ENCODE results near the gene TBC1D2B. TPM values are rescaled to one million over a fixed set of nuclear protein-coding genes. Genes with fewer than 3 reads are reported as not detected.

The TBC1D2B gene
- total and polyA plus RNA-seq, 3 donors from 2014 or later = 28.9 to 41.5 (median 40.6) TPM

DNA sequence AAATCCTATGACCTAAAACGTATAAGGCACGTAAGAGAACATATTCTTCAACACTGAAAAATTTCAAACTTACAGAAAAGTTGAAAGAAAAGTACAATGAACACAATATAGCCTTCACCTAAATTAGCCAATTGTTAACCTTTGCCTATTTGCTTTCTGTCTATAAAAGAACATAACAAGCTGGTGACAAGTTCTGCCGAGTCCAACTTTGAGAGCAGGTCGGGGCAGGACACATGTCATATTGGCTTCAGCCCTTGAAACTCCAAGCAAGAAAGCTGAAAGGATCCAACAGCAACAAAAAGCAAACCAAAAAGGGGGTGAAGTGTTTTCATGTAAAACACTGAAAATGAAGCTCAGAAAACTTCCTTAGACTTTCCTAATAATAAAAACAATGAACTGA lies 59.1 kb downstream of the TBC1D2B start:
- no peak for DNase-seq
- no peaks in the 10 kb centered on the region for H3K9me3 ChIP-seq
- peak overlapping the region in 1 of 2 donors; percentile 16 for H3K27ac ChIP-seq
- no peaks in the 10 kb centered on the region for H3K27me3 ChIP-seq
- no peaks in the 10 kb centered on the region for H3K36me3 ChIP-seq (ENCODE audit: low read depth, missing control alignments)
- H3K4me3 ChIP-seq = no peak overlapping the region
- TF ChIP-seq, protein P1, sequence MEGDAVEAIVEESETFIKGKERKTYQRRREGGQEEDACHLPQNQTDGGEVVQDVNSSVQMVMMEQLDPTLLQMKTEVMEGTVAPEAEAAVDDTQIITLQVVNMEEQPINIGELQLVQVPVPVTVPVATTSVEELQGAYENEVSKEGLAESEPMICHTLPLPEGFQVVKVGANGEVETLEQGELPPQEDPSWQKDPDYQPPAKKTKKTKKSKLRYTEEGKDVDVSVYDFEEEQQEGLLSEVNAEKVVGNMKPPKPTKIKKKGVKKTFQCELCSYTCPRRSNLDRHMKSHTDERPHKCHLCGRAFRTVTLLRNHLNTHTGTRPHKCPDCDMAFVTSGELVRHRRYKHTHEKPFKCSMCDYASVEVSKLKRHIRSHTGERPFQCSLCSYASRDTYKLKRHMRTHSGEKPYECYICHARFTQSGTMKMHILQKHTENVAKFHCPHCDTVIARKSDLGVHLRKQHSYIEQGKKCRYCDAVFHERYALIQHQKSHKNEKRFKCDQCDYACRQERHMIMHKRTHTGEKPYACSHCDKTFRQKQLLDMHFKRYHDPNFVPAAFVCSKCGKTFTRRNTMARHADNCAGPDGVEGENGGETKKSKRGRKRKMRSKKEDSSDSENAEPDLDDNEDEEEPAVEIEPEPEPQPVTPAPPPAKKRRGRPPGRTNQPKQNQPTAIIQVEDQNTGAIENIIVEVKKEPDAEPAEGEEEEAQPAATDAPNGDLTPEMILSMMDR (IDR thresholded peaks at IDR 0.05) = no peak
- TF ChIP-seq POLR2A (IDR thresholded peaks at IDR 0.05) = no peak
- 63 to 65% methylated on average over 4 of the region's 4 CpGs for WGBS, 2 donors
- intact Hi-C loops (cut with DNase I; ENCODE audit: low total_unique reads) = no loop called here
- H3K4me1 ChIP-seq = peaks cover 4% of the 10 kb centered on the region

DNA sequence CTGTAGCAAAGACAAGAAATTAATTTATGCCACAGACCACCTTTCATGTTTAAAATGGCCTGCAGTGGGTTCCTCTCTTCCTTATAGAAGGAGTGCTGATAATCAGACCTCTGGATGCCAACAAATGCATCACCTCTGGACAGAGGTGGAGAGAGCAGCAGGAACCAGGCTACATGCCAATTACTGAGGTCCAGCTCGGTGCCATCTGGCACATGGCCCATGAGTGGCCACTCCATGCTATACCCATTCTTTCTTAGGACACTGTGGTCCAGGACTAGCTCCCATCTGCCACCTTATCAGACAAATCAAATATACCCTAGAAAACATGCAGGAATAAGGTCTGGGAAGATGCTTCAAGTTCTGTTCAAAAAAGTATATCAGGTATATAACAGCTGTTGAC lies 60.7 kb downstream of the TBC1D2B start:
- H3K27ac ChIP-seq = no peak overlapping the region
- no peak for TF ChIP-seq POLR2A (IDR thresholded peaks at IDR 0.05)
- TF ChIP-seq, protein P1 (IDR thresholded peaks at IDR 0.05) = no peak
- no peaks in the 10 kb centered on the region for H3K36me3 ChIP-seq (ENCODE audit: low read depth, missing control alignments)
- no peaks in the 10 kb centered on the region for H3K27me3 ChIP-seq
- 24 to 50% methylated on average over 1 of the region's 1 CpG for WGBS, 2 donors
- no peak overlapping the region for H3K4me3 ChIP-seq
- H3K4me1 ChIP-seq = no peaks in the 10 kb centered on the region
- H3K9me3 ChIP-seq = no peaks in the 10 kb centered on the region
- no peak for DNase-seq
- intact Hi-C loops (cut with DNase I; ENCODE audit: low total_unique reads) = no loop called here

DNA sequence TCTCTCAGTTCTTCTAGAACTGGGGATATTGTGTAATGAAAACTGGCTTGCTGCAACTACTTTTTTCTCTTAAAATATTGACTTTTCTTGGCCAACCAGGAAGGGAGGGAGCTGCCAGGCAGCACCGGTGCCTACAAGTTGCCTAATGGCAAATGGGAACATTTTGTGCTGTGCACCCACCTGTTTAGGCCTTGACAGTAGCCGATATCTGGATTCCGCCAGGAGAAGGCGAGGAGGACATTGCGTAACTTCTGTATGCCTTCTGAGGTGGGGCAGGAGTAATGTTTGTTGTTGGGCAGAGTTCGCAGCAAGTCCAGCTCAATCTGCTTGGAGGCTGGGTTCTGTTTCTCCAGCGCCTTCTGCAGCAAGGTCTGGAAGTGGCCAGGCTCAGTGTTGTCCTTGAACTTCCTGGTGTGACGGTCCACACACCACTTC lies 64.9 kb downstream of the TBC1D2B start:
- WGBS, 2 donors = 61 to 68% methylated on average over 8 of the region's 8 CpGs
- TF ChIP-seq POLR2A (IDR thresholded peaks at IDR 0.05) = no peak
- TF ChIP-seq, protein P1 (IDR thresholded peaks at IDR 0.05) = no peak
- Histone ChIP-seq H3K27me3 (no peaks in the 10 kb centered on the region), H3K27ac (no peak overlapping the region), H3K4me3 (no peak overlapping the region), H3K9me3 (no peaks in the 10 kb centered on the region), H3K36me3 (ENCODE audit: low read depth, missing control alignments) (no peaks in the 10 kb centered on the region), H3K4me1 (peaks cover 7% of the 10 kb centered on the region)
- intact Hi-C loops (cut with DNase I; ENCODE audit: low total_unique reads) = no loop called here
- DNase-seq = no peak

DNA sequence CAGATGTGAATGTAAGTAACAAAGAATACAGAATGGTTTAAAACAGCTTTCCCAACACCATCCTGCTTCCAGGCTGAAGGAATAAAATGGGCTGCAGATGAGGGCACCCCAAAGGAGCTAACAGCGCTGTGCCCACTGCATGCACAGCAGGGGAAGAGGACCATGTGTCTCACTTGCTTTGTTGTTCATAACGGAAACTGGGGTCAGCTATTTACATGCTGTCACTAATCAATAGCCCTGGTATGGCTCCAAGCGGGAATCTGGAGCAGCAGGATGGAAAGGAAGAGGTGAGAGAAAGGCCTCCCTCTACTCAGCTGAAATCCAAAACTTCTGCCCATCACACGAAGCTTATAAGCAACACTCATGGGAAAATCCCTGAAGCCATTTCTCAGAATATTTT lies 67.4 kb downstream of the TBC1D2B start:
- H3K36me3 ChIP-seq (ENCODE audit: low read depth, missing control alignments) = no peaks in the 10 kb centered on the region
- H3K4me3 ChIP-seq = no peak overlapping the region
- H3K27me3 ChIP-seq = no peaks in the 10 kb centered on the region
- H3K27ac ChIP-seq = no peak overlapping the region
- TF ChIP-seq, protein P1 (IDR thresholded peaks at IDR 0.05) = no peak
- TF ChIP-seq POLR2A (IDR thresholded peaks at IDR 0.05) = no peak
- WGBS, 2 donors = 80 to 87% methylated on average over 4 of the region's 4 CpGs
- no peak for DNase-seq
- H3K9me3 ChIP-seq = no peaks in the 10 kb centered on the region
- intact Hi-C loops (cut with DNase I; ENCODE audit: low total_unique reads) = no loop called here
- peaks cover 18% of the 10 kb centered on the region for H3K4me1 ChIP-seq

Data from testis (tissue), 3 donors.